ENCODE measurements around the gene NUTM2F. TPM values are rescaled to one million over a fixed set of nuclear protein-coding genes. Genes with fewer than 3 reads are reported as not detected.

The NUTM2F gene
- not detected in 2 replicates for total RNA-seq

GRCh38 chr9:94328544-94328943 lies at the start of gene NUTM2F:
Gene NUTM2F (minus strand): TSS chr9:94328644. CDS start chr9:94328623, 21 bp downstream.

Other genes starting within 250 kb of the NUTM2F start
- gene PTPDC1, start 244.2 kb downstream of the NUTM2F start, total RNA-seq, result 7.1 and 8.7 TPM in 2 replicates
- gene ZNF169, start 69.3 kb downstream of the NUTM2F start, total RNA-seq, result 2.5 TPM in 2 replicates
- not detected in 2 replicates for gene PCAT7, start 226.4 kb upstream of the NUTM2F start, total RNA-seq

Data from regular cardiac myocyte (primary cell).